Measurements from ENCODE around the gene THG1L. TPM values are rescaled to one million over a fixed set of nuclear protein-coding genes. Genes with fewer than 3 reads are reported as not detected.
A peak's percentile ranks its signal among the peaks of the same experiment; 100 is the strongest.

Gene THG1L
- total and polyA plus RNA-seq, 2 of the 13 experiments (the other 11 are each of a cell fraction or from before 2014, with no cell fraction given) = 16.6 to 17.2 TPM

GRCh38 chr5:157731272-157732129 is at the start of gene THG1L (continued):
- TF ChIP-seq ZHX2 (IDR thresholded peaks at IDR 0.05; ENCODE audit: low read depth) (no peak), ZHX2 (CRISPR knock-in tag; IDR thresholded peaks at IDR 0.05; ENCODE audit: borderline replicate concordance) (no peak), NCOA2 (CRISPR knock-in tag; IDR thresholded peaks at IDR 0.05) (0 out of 2 replicates have a peak, but pooled peaks have one; percentile 12), SAP130 (CRISPR knock-in tag; IDR thresholded peaks at IDR 0.05; ENCODE audit: low read depth) (peak; percentile 78), ZNF101 (CRISPR knock-in tag; IDR thresholded peaks at IDR 0.05; ENCODE audit: borderline replicate concordance, low read depth) (no peak), HMGXB3 (CRISPR knock-in tag; IDR thresholded peaks at IDR 0.05; ENCODE audit: borderline replicate concordance) (peak; percentile 48; the same call in 1 of the 2 replicates), ATF7-NPFF (CRISPR knock-in tag; IDR thresholded peaks at IDR 0.05; ENCODE audit: low read depth) (peak; percentile 65), ZNF841 (CRISPR knock-in tag; IDR thresholded peaks at IDR 0.05; ENCODE audit: borderline replicate concordance) (no peak), ZBTB44 (CRISPR knock-in tag; IDR thresholded peaks at IDR 0.05) (no peak), ZMYM4 (CRISPR knock-in tag; IDR thresholded peaks at IDR 0.05) (peak; percentile 79; the same call in 1 of the 2 replicates), ZNF556 (CRISPR knock-in tag; IDR thresholded peaks at IDR 0.05; ENCODE audit: borderline replicate concordance) (peak; percentile 57; the same call in 1 of the 2 replicates)

Data from HepG2 (cell line).